NOMO-1 treated with DMSO at 0.1 percent for 48 hours (cell line): ENCODE data around the gene CHMP1A.
"Not testable (repeated sequence)": the region's sequence is repeated elsewhere in the genome, so short reads cannot be mapped to it uniquely, and the experiment has no call there.

Experiments
- DNase-seq: peaks from one replicate; lab custom pipeline; 2025; ENCODE audit not compliant: unreplicated experiment; lab: John Stamatoyannopoulos, UW

The CHMP1A gene

DNA sequence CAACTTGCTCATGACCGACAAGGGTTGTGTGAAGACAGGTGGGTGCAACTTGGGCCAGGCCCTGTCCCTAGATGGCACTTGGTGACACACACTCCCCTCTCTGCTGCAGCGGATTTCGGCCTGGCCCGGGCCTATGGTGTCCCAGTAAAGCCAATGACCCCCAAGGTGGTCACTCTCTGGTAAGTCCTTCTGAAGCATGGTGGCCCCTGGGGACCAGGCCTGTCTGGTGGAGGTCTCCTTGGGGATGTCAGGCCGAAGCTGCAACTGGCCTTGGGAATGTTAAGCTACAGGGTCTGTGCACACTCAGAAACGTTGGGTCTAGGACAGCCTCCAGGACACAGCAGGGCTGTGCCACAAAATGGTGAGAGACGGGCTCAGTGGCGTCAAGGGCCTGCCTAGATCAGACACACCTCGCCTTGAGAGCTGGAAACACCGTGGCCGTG lies 35.8 kb upstream of the CHMP1A start:
- DNase-seq: no peak

DNA sequence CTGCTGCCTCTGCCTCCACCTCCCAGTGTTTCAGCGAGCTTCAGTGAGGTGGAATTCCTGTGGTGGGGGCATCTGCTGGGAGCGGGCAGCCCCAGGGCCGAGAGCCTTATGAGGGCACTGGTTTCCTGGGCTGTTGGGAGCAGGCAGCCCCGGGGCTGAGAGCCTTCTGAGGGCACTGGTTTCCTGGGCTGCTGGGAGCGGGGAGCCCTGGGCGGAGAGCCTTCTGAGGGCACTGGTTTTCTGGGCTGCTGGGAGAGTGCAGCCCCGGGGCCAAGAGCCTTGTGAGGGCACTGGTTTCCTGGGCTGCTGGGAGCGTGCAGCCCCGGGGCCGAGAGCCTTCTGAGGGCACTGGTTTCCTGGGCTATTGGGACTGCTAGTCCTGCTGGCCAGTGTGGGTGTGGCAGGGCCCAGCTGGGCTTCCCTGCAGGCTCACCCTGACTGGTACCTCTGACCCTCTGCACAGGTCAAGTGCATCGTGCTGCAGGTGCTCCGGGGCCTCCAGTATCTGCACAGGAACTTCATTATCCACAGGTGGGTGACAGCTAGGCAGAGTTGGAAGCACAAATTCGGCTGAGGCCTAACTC lies 34.6 kb upstream of the CHMP1A start:
- DNase-seq: no peak

DNA sequence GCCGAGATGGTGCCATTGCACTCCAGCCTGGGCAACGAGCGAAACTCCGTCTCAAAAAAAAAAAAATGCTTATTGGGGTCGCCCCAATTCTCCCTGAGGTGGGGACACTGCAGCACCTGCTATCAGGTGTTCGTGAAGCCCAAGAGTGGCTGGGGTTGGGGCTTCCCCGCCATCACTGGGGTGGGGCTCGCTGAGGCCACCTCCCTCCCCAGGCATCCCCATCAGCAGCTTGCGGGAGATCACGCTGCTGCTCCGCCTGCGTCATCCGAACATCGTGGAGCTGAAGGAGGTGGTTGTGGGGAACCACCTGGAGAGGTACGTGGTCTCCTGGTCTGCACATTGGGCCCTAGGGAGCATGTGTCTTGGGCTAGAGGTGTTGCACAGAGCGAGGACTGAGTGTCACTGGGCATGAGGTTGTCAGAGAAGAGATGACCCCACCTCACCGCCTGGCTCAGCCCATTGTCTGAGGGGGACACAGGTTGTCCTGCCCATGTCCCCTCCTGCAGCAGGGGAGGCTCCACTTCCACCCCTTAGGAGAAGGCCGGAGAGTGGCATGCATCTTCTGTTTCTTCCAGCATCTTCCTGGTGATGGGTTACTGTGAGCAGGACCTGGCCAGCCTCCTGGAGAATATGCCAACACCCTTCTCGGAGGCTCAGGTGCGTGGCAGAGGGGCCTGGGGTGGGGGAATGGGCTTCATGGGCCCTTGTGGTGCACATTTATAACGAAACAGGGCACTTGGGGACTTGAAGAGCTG lies 33.9 kb upstream of the CHMP1A start:
- no peak for DNase-seq

DNA sequence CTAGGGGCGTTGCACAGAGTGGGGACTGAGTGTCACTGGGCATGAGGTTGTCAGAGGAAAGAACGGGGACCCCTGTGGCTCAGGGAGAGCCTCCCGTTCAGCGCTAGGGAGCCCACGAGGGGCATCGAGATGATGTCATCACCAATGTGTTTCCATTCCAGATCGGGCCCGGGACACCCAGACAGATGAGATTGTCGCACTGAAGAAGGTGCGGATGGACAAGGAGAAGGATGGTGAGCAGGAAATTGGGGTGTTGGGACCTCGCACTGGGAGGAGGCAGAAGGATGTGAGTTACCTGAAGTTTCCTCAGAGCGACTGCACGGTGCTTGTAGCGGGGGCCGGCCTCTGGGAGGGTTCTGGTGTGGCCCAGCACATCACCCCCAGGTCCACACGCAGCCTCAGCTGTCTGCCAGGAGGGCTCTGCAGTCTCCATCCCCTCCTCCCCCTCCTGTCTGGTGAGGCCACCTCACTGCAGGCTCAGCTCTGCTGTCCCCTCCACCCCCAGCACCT lies 32.9 kb upstream of the CHMP1A start:
- DNase-seq: no peak

DNA sequence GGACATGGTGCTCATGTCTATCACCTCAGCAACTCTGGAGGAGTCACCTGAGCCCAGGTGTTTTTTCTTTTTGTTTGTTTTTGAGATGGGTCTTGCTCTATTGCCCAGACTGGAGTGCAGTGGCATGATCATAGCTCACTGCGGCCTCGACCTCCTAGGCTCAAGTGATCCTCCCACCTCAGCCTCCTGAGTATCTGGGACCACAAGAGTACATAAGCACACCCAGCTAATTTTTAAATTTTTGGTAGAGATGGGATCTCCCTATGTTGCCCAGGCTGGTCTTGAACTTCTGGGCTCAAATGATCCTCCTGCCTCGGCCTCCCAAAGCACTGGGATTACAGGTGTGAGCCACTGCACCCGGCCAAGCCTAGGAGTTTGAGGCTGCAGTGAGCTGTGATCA lies 32.1 kb upstream of the CHMP1A start:
- DNase-seq: not testable (repeated sequence)

DNA sequence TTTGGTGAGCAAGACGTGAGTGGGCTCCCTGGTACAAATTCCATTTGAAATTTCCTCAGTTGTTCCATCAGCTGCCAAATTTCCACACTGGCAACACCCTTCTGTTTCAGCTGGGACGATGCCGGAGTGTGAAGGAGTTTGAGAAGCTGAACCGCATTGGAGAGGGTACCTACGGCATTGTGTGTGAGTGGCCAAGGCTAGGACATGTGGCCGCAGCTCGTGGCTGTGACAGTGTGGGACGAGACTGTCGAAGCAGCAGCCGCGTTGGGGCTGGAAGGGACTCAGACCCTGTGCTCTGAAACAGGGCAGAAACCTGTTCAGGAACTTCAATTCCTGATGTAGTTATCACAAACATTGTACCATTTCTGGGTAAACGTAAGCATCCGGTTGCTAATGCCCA lies 31.6 kb upstream of the CHMP1A start:
- no peak for DNase-seq

DNA sequence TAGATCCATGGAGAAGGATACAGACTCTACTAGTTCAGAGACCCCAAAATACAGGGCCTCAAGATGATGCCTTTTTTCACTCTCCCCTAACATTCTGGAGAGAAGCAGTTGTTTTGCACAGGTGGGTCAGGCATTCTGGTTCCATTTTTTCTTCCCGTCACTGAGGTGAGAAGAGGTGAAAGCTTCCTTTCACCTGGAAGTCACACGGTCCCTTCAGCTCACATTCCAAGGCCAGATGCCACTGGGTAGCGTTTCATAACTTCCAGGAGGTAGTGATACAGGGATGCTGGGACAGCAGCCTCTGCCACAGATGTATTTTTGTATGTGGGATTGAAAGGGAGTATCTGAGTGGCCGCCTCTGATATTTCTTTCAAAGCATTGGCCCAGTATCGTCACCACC lies 30.9 kb upstream of the CHMP1A start:
- no peak for DNase-seq

DNA sequence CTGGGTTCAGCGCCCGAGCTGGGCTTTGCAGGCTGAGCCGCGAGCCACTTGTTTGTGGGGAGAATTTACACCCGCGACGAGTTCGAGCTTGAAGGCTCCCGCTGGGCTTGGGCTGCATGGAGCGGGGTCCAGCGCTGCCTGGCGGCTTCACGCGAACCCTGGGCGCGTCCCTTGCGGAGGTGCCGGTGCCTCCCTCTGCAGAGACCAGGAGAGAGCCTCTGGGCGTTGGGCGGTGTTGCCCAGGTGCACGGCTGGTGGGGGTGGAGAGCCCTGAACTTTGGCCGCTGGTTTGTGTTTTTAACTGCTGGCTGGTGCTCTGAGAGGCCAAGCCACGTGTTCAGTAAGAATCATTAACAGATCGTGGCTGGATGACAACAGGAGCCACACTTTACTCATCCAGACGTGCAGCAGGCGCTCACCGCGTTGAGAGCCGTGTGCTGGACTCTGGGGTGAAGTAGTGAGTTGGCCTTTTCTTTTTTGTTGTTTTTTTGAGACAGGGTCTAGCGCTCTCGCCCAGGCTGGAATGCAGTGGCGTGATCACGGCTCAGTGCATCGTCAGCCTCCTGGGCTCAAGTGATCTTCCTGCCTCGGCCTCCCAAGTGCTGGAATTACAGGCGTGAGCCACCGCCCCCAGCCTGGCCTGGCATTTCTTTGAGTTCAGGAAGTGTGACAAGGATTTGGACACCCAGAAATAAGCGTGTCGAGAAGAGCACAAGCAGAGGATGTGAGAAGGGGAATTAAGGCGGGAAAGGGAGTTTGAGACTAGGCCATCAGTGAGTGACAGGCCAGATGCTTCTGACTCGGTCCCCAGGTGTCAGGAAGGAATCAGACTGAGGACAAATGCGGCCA lies 29.8 kb upstream of the CHMP1A start:
- no peak for DNase-seq

DNA sequence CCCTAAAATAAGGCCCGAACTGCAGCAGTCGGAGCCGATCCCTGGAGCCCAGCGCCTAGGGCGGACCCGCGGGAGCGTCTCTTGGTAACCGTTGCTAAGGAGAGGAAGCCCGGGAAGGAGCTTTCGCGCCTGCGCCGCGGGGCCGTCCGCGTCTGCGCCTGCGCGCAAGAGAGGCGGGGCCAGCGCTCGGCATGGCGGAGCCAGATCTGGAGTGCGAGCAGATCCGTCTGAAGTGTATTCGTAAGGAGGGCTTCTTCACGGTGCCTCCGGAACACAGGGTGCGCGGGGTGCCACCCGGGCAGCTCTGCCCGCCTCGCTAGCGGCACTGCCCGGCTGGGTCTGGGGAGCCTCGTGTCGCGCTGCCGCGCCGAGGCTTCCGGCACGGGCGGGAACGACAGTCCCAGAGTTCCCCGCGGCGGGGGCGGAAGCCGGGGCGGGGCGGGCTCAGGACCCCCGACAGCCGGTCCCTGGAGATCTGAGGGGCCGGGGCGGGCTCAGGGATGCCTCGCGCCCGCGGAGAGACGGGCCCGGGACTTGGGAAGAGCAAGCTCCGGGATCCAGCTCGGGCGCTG lies 29.1 kb upstream of the CHMP1A start, which contains the start of gene CDK10:
CDK10 (plus strand) TSS at position 170 of the 572 bp plus-strand sequence; CDS start at position 192, 22 bp downstream.
- peak; percentile 84 for DNase-seq

DNA sequence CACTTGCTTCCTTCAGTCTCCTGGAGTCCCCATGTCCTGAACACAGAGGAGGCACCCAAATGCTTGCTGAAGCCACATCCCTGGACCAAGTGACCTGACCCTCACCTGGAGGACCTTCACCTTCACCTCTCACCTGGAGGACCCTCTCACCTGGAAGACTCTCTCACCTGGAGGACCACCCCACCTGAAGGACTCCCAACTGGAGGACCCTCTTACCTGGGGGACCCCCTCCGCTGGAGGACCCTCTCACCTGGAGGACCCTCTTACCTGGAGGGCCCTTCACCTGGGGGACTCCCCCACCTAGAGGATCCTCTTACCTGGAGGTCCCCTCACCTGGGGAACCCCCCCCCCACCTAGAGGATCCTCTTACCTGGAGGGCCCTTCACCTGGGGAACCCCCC lies 28.4 kb upstream of the CHMP1A start:
- DNase-seq: no peak

DNA sequence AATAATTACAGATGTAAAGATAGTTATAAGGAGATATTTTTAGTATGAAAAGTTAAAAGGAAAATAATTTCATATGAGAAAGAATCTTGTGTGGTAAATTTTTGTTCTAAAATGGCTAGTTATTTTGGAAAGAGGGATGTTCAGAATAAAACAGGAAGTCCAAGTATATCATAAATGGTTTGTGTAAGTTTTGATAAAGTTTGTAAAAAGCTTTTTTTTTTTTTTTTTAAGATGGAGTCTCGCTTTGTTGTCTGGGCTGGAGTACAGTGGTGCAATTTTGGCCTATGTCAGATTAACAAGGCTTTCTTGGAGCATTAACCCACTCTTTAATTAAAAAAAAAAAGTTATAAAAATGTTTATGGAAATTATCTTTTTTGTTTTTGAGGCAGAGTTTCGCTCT lies 20.8 kb upstream of the CHMP1A start:
- DNase-seq: no peak

DNA sequence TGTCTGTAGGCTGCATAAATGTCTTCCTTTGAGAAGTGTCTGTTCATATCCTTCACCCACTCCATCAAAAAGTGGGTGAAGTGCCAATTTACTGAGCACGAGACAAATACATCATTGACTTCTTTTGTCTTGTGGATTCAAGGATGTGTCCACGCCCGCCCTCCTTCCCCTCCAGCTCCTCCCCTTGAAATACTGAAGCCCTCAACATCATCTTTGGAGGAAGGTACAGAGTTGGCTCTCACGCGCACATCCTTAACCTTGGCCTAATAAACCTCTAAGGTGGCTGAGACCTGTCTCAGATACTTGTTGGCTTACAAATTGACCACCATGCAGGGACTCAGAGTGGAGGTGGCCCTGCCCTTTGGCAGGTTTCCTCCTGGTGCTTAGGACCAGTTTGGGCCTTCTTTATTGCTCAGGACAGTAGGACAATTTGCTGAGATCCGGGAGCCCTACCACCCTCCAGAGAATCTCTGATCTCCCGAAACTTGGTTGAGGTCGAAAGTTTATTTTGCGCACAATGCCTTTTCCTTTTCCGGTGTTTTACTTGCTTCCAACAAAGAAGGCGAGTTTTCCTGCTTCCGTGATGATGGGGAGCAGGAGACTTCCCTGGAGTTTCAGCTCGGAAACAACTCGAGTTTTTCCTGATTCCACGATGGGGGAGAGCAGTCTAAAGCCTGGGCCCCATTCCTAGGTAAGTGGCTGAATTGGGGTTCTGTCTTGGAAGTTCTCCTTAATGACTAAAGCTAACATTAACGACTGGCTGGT lies 14.9 kb upstream of the CHMP1A start:
- no peak for DNase-seq

DNA sequence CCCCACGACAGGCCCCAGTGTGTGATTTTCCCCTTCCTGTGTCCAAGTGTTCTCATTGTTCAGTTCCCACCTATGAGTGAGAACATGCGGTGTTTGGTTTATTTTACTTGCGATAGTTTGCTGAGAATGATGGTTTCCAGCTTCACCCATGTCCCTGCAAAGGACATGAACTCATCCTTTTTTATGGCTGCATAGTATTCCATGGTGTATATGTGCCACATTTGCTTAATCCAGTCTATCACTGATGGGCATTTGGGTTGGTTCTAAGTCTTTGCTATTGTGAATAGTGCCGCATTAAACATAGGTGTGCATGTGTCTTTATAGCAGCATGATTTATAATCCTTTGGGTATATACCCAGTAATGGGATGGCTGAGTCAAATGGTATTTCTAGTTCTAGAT lies 14.1 kb upstream of the CHMP1A start:
- not testable (repeated sequence) for DNase-seq

DNA sequence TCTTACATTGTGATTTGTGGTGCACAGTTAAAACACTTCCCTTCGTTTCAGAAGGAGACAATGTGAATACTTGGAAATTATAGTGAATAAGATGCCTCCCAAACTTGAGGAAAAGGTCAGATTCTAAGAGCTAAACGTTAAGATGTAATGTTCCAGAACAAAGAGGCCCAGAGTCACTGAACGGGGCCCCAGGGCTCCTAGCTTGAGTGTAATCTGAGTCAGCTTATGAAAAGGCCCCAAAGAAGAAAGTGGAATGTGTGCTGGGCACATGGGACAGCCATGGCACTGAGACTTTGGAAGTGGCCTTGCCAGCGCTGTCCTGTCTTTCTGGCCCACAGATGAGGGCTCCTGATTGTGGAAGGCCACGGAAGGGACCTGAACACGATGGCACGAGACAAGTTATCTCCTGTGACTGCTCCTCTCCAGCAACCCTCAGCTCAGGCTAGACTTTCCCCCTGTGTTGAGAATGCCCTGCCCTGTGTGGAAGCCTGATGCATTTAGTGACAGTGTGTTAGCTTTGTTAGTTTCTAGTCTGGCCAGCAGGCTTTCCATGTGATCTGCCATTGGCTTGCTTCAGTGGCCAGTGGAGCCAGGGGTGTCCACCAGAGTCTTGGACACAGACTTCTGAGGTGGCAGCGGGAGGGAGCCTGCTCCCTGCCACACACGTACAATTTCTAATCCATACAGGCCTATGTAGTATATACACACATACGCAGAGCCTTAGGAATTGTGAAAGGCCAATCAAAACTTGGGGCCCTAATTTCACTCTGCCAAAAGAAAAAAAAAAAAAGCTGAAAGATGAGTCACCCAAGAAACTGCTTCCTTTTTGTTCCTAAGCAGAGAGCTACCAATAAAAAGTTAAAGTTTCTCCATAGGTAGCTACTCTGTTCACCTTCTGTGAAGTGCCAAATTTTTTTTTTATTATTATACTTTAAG lies 13.3 kb upstream of the CHMP1A start:
- DNase-seq: peak; percentile 79

DNA sequence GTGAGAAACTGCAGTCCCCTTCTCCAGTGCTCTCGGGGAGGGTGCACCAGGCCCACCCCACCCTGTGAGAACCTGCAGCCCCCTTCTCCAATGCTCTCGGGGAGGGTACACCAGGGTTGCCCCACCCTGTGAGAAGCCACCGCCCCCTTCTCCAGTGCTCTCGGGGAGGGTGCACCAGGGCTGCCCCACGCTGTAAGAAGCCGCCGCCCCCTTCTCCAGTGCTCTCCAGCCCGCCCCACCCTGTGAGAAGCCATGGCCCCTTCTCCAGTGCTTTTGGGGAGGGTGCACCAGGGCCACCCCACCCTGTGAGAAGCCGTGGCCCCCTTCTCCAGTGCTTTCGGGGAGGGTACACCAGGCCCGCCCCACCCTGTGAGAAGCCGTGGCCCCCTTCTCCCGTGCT lies 12.2 kb upstream of the CHMP1A start:
- DNase-seq: no peak

DNA sequence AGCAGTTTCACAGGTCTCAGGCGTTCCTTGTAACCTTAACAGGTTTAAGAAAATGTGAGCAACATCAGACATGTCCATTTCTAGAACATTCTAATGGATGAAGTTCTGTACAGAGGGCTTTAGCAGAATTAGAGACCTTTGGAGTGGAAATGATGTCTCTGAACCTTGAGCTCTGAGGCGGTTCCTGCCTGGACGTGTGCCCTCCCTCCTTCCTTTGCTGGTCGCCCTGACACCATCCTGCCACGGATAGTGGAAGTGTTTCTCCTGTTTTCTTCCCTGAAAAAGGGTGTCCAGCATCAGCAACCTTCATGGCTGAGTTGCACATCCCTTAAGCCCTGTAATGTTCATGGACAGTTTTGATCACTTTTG lies 11.3 kb upstream of the CHMP1A start:
- DNase-seq: no peak

DNA sequence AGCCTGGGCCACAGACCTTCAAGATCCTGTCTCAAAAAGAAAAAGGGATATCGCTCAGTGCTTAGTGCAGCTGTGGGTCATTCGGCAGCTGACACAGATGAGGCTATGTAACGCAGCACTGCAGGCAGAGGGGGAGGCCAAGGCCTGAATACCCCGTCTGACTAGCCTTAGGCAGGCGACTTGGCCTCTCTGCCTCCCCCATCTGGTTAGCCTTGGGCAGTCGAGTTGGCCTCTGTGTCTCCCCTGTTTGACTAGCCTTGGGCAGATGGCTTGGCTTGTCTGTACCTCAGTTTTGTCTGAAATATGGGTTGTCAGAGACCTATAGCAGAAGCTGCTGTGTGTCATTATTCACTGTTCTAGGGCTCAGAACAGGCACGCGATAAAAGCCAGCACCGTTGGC lies 10.1 kb upstream of the CHMP1A start:
- no peak for DNase-seq

DNA sequence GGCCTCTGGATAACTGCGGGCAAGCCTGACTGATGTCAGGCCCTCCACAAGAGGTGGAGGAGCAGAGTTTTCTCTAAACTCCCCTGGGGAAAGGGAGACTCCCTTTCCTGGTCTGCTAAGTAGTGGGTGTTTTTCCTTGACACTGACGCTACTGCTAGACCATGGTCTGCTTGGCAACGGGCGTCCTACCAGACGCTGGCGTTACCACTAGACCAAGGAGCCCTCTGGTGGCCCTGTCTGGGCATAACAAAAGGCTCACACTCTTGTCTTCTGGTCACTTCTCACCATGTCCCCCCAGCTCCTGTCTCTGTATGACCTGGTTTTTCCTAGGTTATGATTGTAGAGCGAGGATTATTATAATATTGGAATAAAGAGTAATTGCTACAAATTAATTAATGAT lies 9.5 kb upstream of the CHMP1A start:
- peak; percentile 9 for DNase-seq

DNA sequence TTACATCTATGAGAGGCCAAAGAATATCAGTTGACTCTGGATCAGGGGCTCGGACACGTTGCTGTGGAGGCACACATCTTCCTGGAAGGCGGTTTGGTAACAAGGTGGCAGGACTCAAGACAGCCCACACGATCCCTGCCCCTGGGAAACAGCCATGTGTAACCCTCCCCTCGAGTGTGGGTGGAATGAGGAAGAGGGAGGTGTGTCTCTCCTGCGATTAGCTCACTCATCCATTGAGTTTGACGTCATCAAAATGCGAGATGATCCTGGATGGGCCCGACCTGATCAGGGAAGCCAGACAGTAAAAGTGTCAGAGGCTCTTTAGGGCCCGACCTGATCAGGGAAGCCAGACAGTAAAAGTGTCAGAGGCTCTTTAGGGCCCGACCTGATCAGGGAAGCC lies 6.7 kb upstream of the CHMP1A start:
- not testable (repeated sequence) for DNase-seq

DNA sequence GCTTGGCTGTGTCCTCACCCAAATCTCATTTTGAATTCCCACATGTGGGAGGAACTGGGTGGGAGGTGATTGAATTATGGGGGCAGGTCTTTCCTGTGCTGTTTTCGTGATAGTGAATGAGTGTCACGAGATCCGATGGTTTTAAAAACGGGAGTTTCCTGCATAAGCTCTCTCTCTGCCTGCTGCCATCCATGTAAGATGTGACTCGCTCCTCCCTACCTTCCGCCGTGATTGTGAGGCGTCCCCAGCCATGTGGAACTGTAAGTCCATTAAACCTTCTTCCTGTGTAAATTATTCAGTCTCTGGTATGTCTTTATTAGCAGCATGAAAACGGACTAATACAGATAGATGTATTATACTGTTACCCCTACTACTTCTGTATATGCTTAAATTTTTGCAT lies 3.7 kb upstream of the CHMP1A start:
- DNase-seq: no peak
